WTC11 (cell line): ENCODE results near the gene RARB. TPM values are rescaled to one million over a fixed set of nuclear protein-coding genes. Genes with fewer than 3 reads are reported as not detected.
A peak's percentile ranks its signal among the peaks of the same experiment; 100 is the strongest.

Experiments
- ATAC-seq: fragments of 200-7000 bp; cut with Tn5 transposase; 2 replicates; pipeline ENCODE4 v1.10.0; 2021; ENCODE audit warnings: mild to moderate bottlenecking, moderate library complexity
- CTCF ChIA-PET: fragments of 300-600 bp; sonication (Branson Sonifier 250); formaldehyde crosslinking; loops from one replicate; lab custom pipeline; 2021; ENCODE audit warnings: antibody characterized with exemption; lab: Charles Lee
- POLR2A ChIA-PET: fragments of 350-600 bp; sonication (Branson Sonifier 250); formaldehyde crosslinking; loops from one replicate; lab custom pipeline; 2021; ENCODE audit warnings: antibody characterized with exemption; lab: Charles Lee
- DNase-seq: peaks from one replicate; pipeline ENCODE4 v3.0.0; 2021; ENCODE audit warnings: low spot score
- H3K27ac Mint-ChIP-seq: 2 replicates; pipeline ENCODE4 v1.8.0; 2021; ENCODE audit warnings: mixed read lengths
- H3K27me3 Mint-ChIP-seq: 2 replicates; pipeline ENCODE4 v1.8.0; 2021; ENCODE audit warnings: low read depth, mild to moderate bottlenecking, moderate library complexity, mixed read lengths
- H3K36me3 Mint-ChIP-seq: 2 replicates; pipeline ENCODE4 v1.8.0; 2021; ENCODE audit warnings: mixed read lengths
- H3K4me1 Mint-ChIP-seq: 2 replicates; pipeline ENCODE4 v1.8.0; 2022; ENCODE audit warnings: mixed read lengths
- H3K4me3 Mint-ChIP-seq: 2 replicates; pipeline ENCODE4 v1.8.0; 2021; ENCODE audit warnings: mild to moderate bottlenecking, moderate library complexity, mixed read lengths
- H3K9me3 Mint-ChIP-seq: 2 replicates; pipeline ENCODE4 v1.8.0; 2021; ENCODE audit warnings: mixed read lengths
- ATF2 ChIP-seq: sonication (generic); formaldehyde crosslinking; IDR thresholded peaks from 2 replicates; pipeline ENCODE4 v1.8.1; 2022; ENCODE audit warnings: low read depth, missing genetic modification reagents, borderline replicate concordance
- ATF3 ChIP-seq: sonication (generic); formaldehyde crosslinking; conservative IDR thresholded peaks from 2 replicates; pipeline ENCODE4 v1.8.1; 2022; ENCODE audit warnings: mild to moderate bottlenecking, missing genetic modification reagents
- CBFB ChIP-seq: sonication (generic); formaldehyde crosslinking; IDR thresholded peaks from 2 replicates; pipeline ENCODE4 v1.8.1; 2022; ENCODE audit warnings: mild to moderate bottlenecking, low read depth, missing genetic modification reagents
- CREB1 ChIP-seq: sonication (generic); formaldehyde crosslinking; IDR thresholded peaks from 2 replicates; pipeline ENCODE4 v1.8.0; 2023; ENCODE audit warnings: mild to moderate bottlenecking, missing genetic modification reagents
- ELF4 ChIP-seq: sonication (generic); formaldehyde crosslinking; IDR thresholded peaks from 2 replicates; pipeline ENCODE4 v1.8.1; 2022; ENCODE audit warnings: low read depth, mild to moderate bottlenecking, moderate library complexity, missing genetic modification reagents
- GRHL2 ChIP-seq: fragments of 250-450 bp; sonication (Bioruptor Pico); IDR thresholded peaks from 2 replicates; pipeline ENCODE4 v1.8.0; 2022; ENCODE audit warnings: mild to moderate bottlenecking, moderate library complexity; ENCODE audit not compliant: insufficient replicate concordance, severe bottlenecking
- JUN ChIP-seq: sonication (generic); formaldehyde crosslinking; IDR thresholded peaks from 2 replicates; pipeline ENCODE4 v1.8.0; 2023; ENCODE audit warnings: mild to moderate bottlenecking, missing genetic modification reagents
- KAT7 ChIP-seq: sonication (generic); formaldehyde crosslinking; IDR thresholded peaks from 2 replicates; pipeline ENCODE4 v1.8.1; 2023; ENCODE audit warnings: missing genetic modification reagents, mild to moderate bottlenecking, borderline replicate concordance
- MXD4 ChIP-seq: fragments of 250-450 bp; sonication (Bioruptor Pico); IDR thresholded peaks from 2 replicates; pipeline ENCODE4 v1.8.0; 2021; ENCODE audit warnings: mild to moderate bottlenecking, moderate library complexity, borderline replicate concordance
- NFE2L1 ChIP-seq: sonication (generic); formaldehyde crosslinking; IDR thresholded peaks from 2 replicates; pipeline ENCODE4 v1.8.1; 2023; ENCODE audit warnings: missing genetic modification reagents
- NR1H2 ChIP-seq: sonication (generic); formaldehyde crosslinking; IDR thresholded peaks from 2 replicates; pipeline ENCODE4 v1.9.0; 2021; ENCODE audit warnings: mild to moderate bottlenecking, moderate library complexity, missing genetic modification reagents
- PRRX2 ChIP-seq: fragments of 250-450 bp; sonication (Bioruptor Pico); IDR thresholded peaks from 2 replicates; pipeline ENCODE4 v1.8.0; 2021; ENCODE audit warnings: mild to moderate bottlenecking
- TEAD4 ChIP-seq: sonication (generic); formaldehyde crosslinking; IDR thresholded peaks from 2 replicates; pipeline ENCODE4 v1.8.0; 2022; ENCODE audit warnings: mild to moderate bottlenecking, missing genetic modification reagents
- ZBTB21 ChIP-seq: sonication (generic); formaldehyde crosslinking; IDR thresholded peaks from 2 replicates; pipeline ENCODE4 v1.8.1; 2023; ENCODE audit warnings: mild to moderate bottlenecking, missing genetic modification reagents, borderline replicate concordance
- ZNF121 ChIP-seq: sonication (generic); formaldehyde crosslinking; IDR thresholded peaks from 2 replicates; pipeline ENCODE4 v1.8.0; 2023; ENCODE audit warnings: missing genetic modification reagents
- ZNF232 ChIP-seq: sonication (generic); formaldehyde crosslinking; IDR thresholded peaks from 2 replicates; pipeline ENCODE4 v1.8.0; 2022; ENCODE audit warnings: mild to moderate bottlenecking, missing genetic modification reagents
- ZNF263 ChIP-seq: sonication (generic); formaldehyde crosslinking; IDR thresholded peaks from 2 replicates; pipeline ENCODE4 v1.8.1; 2022; ENCODE audit warnings: low read depth, mild to moderate bottlenecking, moderate library complexity, missing genetic modification reagents
- ZNF317 ChIP-seq: sonication (generic); formaldehyde crosslinking; IDR thresholded peaks from 2 replicates; pipeline ENCODE4 v1.8.1; 2023; ENCODE audit warnings: low read depth, mild to moderate bottlenecking, moderate library complexity, missing genetic modification reagents, borderline replicate concordance
- total RNA-seq: library from RNA; stranded (reverse); gene quantifications from 3 replicates; pipeline ENCODE4 v1.2.3, GENCODE V29; 2021
- TF ChIP-seq, protein P1 (sequence below): sonication (generic); formaldehyde crosslinking; IDR thresholded peaks from 2 replicates; pipeline ENCODE4 v1.8.1; 2023; ENCODE audit warnings: mild to moderate bottlenecking, missing genetic modification reagents, moderate library complexity
- TF ChIP-seq, protein P2 (sequence below): sonication (generic); formaldehyde crosslinking; IDR thresholded peaks from 2 replicates; pipeline ENCODE4 v1.8.0; 2022; ENCODE audit warnings: mild to moderate bottlenecking, missing genetic modification reagents
- TF ChIP-seq, protein P3 (sequence below): sonication (generic); formaldehyde crosslinking; IDR thresholded peaks from 2 replicates; pipeline ENCODE4 v1.8.1; 2023; ENCODE audit warnings: mild to moderate bottlenecking, missing genetic modification reagents, moderate library complexity
- TF ChIP-seq, protein P4 (sequence below): fragments of 250-450 bp; sonication (Bioruptor Pico); IDR thresholded peaks from 2 replicates; pipeline ENCODE4 v1.9.0; 2021; ENCODE audit warnings: mild to moderate bottlenecking
- TF ChIP-seq, protein P5 (sequence below): sonication (generic); formaldehyde crosslinking; IDR thresholded peaks from 2 replicates; pipeline ENCODE4 v1.8.0; 2022; ENCODE audit warnings: mild to moderate bottlenecking, missing genetic modification reagents
- TF ChIP-seq, protein P6 (sequence below): sonication (generic); formaldehyde crosslinking; IDR thresholded peaks from 2 replicates; pipeline ENCODE4 v1.8.1; 2022; ENCODE audit warnings: mild to moderate bottlenecking, missing genetic modification reagents, moderate library complexity, borderline replicate concordance

The RARB gene
- total RNA-seq, 1 experiment from 2014 or later = not detected

DNA sequence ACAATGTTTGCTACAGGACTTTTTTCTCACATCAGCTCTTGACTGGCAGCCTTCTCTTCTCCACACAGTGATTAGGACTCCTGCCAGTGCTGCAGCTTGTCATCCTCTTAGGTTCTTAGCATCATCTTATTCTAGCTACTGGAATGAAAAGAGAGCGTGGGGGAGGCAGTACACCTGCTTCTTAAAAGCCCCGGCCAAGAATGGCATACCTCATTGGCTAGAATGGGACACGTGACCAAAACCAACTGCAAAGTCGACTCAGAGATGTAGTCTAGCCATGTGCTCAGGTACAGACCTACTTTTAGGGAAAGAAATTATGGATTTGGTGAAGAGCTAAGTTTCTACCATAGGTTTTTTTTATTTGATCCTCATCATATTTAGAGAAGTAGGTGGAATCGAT lies 44.1 kb downstream of the RARB start:
- TF ChIP-seq, protein P1, sequence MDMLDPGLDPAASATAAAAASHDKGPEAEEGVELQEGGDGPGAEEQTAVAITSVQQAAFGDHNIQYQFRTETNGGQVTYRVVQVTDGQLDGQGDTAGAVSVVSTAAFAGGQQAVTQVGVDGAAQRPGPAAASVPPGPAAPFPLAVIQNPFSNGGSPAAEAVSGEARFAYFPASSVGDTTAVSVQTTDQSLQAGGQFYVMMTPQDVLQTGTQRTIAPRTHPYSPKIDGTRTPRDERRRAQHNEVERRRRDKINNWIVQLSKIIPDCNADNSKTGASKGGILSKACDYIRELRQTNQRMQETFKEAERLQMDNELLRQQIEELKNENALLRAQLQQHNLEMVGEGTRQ (CRISPR knock-in tag) = peak; percentile 70
- TF ChIP-seq, protein P2, sequence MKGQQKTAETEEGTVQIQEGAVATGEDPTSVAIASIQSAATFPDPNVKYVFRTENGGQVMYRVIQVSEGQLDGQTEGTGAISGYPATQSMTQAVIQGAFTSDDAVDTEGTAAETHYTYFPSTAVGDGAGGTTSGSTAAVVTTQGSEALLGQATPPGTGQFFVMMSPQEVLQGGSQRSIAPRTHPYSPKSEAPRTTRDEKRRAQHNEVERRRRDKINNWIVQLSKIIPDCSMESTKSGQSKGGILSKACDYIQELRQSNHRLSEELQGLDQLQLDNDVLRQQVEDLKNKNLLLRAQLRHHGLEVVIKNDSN (CRISPR knock-in tag) = peak; percentile 26; the same call in 1 of the 2 replicates
- no peak for TF ChIP-seq ZNF121 (CRISPR knock-in tag)
- H3K4me3 Mint-ChIP-seq = no peak overlapping the region
- no peaks in the 10 kb centered on the region for H3K36me3 Mint-ChIP-seq
- ChIA-PET POLR2A (no interaction called here), CTCF (no interaction called here)
- ATAC-seq = no peak
- H3K9me3 Mint-ChIP-seq = no peaks in the 10 kb centered on the region
- no peak for DNase-seq
- no peaks in the 10 kb centered on the region for H3K27me3 Mint-ChIP-seq
- no peak overlapping the region for H3K27ac Mint-ChIP-seq
- peaks cover 18% of the 10 kb centered on the region for H3K4me1 Mint-ChIP-seq

DNA sequence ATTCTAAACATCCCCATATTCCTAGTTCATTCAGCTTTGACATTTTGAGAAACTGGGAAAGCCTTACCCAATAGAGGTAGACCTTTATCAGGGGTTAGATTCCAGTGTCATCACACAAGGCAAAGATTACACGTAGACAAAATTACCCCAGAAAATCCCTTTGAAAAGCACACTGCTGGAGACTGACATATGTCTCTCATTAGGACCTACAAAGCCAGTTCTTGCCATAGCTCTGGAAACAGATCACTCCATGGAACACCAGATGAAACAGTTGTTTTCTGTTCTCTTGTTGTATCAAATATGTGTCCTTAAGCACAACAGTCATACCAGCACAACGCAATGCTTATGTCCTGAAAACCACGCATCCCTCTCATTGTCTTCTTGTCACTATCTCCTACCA lies 44.7 kb downstream of the RARB start:
- no peak overlapping the region for H3K27ac Mint-ChIP-seq
- POLR2A ChIA-PET = no interaction called here
- H3K9me3 Mint-ChIP-seq = no peaks in the 10 kb centered on the region
- TF ChIP-seq, protein P3, sequence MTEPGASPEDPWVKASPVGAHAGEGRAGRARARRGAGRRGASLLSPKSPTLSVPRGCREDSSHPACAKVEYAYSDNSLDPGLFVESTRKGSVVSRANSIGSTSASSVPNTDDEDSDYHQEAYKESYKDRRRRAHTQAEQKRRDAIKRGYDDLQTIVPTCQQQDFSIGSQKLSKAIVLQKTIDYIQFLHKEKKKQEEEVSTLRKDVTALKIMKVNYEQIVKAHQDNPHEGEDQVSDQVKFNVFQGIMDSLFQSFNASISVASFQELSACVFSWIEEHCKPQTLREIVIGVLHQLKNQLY (CRISPR knock-in tag) = no peak
- no peak for TF ChIP-seq ZBTB21
- no peak for TF ChIP-seq KAT7 (CRISPR knock-in tag)
- TF ChIP-seq TEAD4 (CRISPR knock-in tag) = no peak
- no peak for TF ChIP-seq GRHL2 (CRISPR knock-in tag)
- TF ChIP-seq, protein P4, sequence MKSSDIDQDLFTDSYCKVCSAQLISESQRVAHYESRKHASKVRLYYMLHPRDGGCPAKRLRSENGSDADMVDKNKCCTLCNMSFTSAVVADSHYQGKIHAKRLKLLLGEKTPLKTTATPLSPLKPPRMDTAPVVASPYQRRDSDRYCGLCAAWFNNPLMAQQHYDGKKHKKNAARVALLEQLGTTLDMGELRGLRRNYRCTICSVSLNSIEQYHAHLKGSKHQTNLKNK (CRISPR knock-in tag) = no peak
- TF ChIP-seq, protein P1 (CRISPR knock-in tag) = no peak
- no peak for TF ChIP-seq JUN (CRISPR knock-in tag)
- no peak for TF ChIP-seq ZNF121 (CRISPR knock-in tag)
- TF ChIP-seq PRRX2 (CRISPR knock-in tag) = no peak
- no peak for TF ChIP-seq ATF3 (CRISPR knock-in tag)
- no peak for TF ChIP-seq ZNF317 (CRISPR knock-in tag)
- no peak for TF ChIP-seq MXD4 (CRISPR knock-in tag)
- TF ChIP-seq, protein P5, sequence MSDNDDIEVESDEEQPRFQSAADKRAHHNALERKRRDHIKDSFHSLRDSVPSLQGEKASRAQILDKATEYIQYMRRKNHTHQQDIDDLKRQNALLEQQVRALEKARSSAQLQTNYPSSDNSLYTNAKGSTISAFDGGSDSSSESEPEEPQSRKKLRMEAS = no peak
- no peak for TF ChIP-seq ZNF232 (CRISPR knock-in tag)
- TF ChIP-seq NFE2L1 (CRISPR knock-in tag) = no peak
- DNase-seq = no peak
- no peak for ATAC-seq
- no peaks in the 10 kb centered on the region for H3K27me3 Mint-ChIP-seq
- H3K4me1 Mint-ChIP-seq = peaks cover 18% of the 10 kb centered on the region
- no peaks in the 10 kb centered on the region for H3K36me3 Mint-ChIP-seq
- CTCF ChIA-PET = no interaction called here
- no peak overlapping the region for H3K4me3 Mint-ChIP-seq

DNA sequence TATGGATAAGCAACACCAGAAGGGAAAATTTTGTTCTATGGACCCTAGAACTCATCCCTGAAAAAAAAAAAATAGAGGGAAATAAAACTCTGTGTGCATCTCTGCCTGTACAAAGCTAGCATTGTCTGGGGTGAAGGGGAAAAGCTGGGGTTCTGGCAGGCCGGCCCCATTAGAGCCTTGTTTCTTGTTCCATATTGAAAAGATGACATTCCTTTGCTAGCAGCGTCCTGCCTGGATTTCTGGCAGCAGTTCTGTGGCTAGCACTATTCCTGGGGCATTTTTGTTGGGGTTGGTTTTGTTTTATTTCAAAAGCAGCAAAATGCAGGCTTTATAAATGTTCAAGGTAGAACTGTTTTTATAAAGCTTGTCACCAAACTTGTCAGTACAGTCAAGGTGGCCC lies 45.2 kb downstream of the RARB start:
- no peak for ATAC-seq
- no peak overlapping the region for H3K27ac Mint-ChIP-seq
- peaks cover 18% of the 10 kb centered on the region for H3K4me1 Mint-ChIP-seq
- H3K9me3 Mint-ChIP-seq = no peaks in the 10 kb centered on the region
- DNase-seq = no peak
- H3K4me3 Mint-ChIP-seq = no peak overlapping the region
- ChIA-PET CTCF (no interaction called here), POLR2A (no interaction called here)
- H3K27me3 Mint-ChIP-seq = no peaks in the 10 kb centered on the region
- no peaks in the 10 kb centered on the region for H3K36me3 Mint-ChIP-seq
- TF ChIP-seq NR1H2 (CRISPR knock-in tag) (no peak), CBFB (CRISPR knock-in tag) (no peak), ZNF263 (CRISPR knock-in tag) (no peak), ATF2 (CRISPR knock-in tag) (no peak), CREB1 (CRISPR knock-in tag) (no peak), ELF4 (CRISPR knock-in tag) (no peak)
- TF ChIP-seq, protein P2 (CRISPR knock-in tag) = no peak
- TF ChIP-seq, protein P6, sequence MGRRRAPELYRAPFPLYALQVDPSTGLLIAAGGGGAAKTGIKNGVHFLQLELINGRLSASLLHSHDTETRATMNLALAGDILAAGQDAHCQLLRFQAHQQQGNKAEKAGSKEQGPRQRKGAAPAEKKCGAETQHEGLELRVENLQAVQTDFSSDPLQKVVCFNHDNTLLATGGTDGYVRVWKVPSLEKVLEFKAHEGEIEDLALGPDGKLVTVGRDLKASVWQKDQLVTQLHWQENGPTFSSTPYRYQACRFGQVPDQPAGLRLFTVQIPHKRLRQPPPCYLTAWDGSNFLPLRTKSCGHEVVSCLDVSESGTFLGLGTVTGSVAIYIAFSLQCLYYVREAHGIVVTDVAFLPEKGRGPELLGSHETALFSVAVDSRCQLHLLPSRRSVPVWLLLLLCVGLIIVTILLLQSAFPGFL (CRISPR knock-in tag) = no peak
- TF ChIP-seq, protein P3 (CRISPR knock-in tag) = no peak
